ENCODE data around the gene P4HA2.

- TF ChIP-seq CTCF (IDR thresholded peaks at IDR 0.05) (no peak), POLR2A (IDR thresholded peaks at IDR 0.05) (no peak), POLR2AphosphoS5 (IDR thresholded peaks at IDR 0.05) (no peak)
These were observed 43.1 kb upstream of the P4HA2 start for GRCh38 chr5:132270706-132271105.
